Skeletal muscle satellite cell (primary cell): ENCODE data around the gene PROM1.

Experiments
- H3K27me3 ChIP-seq: 2 replicates; pipeline ENCODE4 v1.7.0; 2013; ENCODE audit warnings: low read length; ENCODE audit not compliant: control insufficient read depth, insufficient read depth
- H3K36me3 ChIP-seq: 2 replicates; pipeline ENCODE4 v1.7.0; 2013; ENCODE audit warnings: mild to moderate bottlenecking, control low read depth, low read length; ENCODE audit not compliant: insufficient read depth
- H3K4me1 ChIP-seq: 2 replicates; pipeline ENCODE4 v1.7.0; 2013; ENCODE audit warnings: low read length; ENCODE audit not compliant: control insufficient read depth, insufficient read depth
- H3K4me2 ChIP-seq: 2 replicates; pipeline ENCODE4 v1.7.0; 2013; ENCODE audit warnings: mild to moderate bottlenecking, low read length
- H3K4me3 ChIP-seq: 2 replicates; pipeline ENCODE4 v1.7.0; 2013; ENCODE audit warnings: low read length
- H3K9ac ChIP-seq: 2 replicates; pipeline ENCODE4 v1.7.0; 2013; ENCODE audit warnings: mild to moderate bottlenecking, low read depth, low read length, moderate library complexity
- H3K9me3 ChIP-seq: replicated peaks from 2 replicates; pipeline ENCODE4 v1.7.0; 2013; ENCODE audit warnings: mild to moderate bottlenecking, control low read depth, low read length

Gene PROM1

GRCh38 chr4:16056681-16057385, 27.0 kb downstream of the PROM1 start:
- Histone ChIP-seq H3K4me3 (no peak overlapping the region), H3K9ac (no peak overlapping the region), H3K27me3 (peaks cover 46% of the 10 kb centered on the region), H3K4me1 (no peaks in the 10 kb centered on the region), H3K36me3 (no peaks in the 10 kb centered on the region), H3K4me2 (no peak overlapping the region), H3K9me3 (no peaks in the 10 kb centered on the region)

GRCh38 chr4:16055873-16056272, 27.9 kb downstream of the PROM1 start:
- Histone ChIP-seq H3K36me3 (no peaks in the 10 kb centered on the region), H3K9me3 (no peaks in the 10 kb centered on the region), H3K9ac (no peak overlapping the region), H3K4me1 (no peaks in the 10 kb centered on the region), H3K4me3 (no peak overlapping the region), H3K27me3 (peaks cover 54% of the 10 kb centered on the region), H3K4me2 (no peak overlapping the region)

- H3K9ac ChIP-seq, result no peak overlapping the region
These were observed 28.4 kb downstream of the PROM1 start for GRCh38 chr4:16055471-16055870.

GRCh38 chr4:16052939-16053338, 30.9 kb downstream of the PROM1 start:
- Histone ChIP-seq H3K9me3 (no peaks in the 10 kb centered on the region), H3K27me3 (peaks cover 58% of the 10 kb centered on the region), H3K36me3 (no peaks in the 10 kb centered on the region), H3K4me1 (no peaks in the 10 kb centered on the region), H3K4me2 (no peak overlapping the region), H3K9ac (no peak overlapping the region), H3K4me3 (no peak overlapping the region)

More at GRCh38 chr4:16055471-16055870, 28.4 kb downstream of the PROM1 start:
- no peaks in the 10 kb centered on the region for H3K9me3 ChIP-seq
- no peaks in the 10 kb centered on the region for H3K4me1 ChIP-seq
- peaks cover 57% of the 10 kb centered on the region for H3K27me3 ChIP-seq
- no peaks in the 10 kb centered on the region for H3K36me3 ChIP-seq
- H3K4me3 ChIP-seq, result no peak overlapping the region
- H3K4me2 ChIP-seq, result no peak overlapping the region

GRCh38 chr4:16051980-16052379, 31.8 kb downstream of the PROM1 start:
- H3K27me3 ChIP-seq, result peaks cover 54% of the 10 kb centered on the region
- no peaks in the 10 kb centered on the region for H3K4me1 ChIP-seq
- no peaks in the 10 kb centered on the region for H3K9me3 ChIP-seq
- no peak overlapping the region for H3K4me2 ChIP-seq
- H3K36me3 ChIP-seq, result no peaks in the 10 kb centered on the region
- H3K4me3 ChIP-seq, result no peak overlapping the region
- H3K9ac ChIP-seq, result no peak overlapping the region

GRCh38 chr4:16051132-16051531, 32.7 kb downstream of the PROM1 start:
- peaks cover 51% of the 10 kb centered on the region for H3K27me3 ChIP-seq
- no peak overlapping the region for H3K9ac ChIP-seq
- no peaks in the 10 kb centered on the region for H3K36me3 ChIP-seq

GRCh38 chr4:16050669-16051068, 33.2 kb downstream of the PROM1 start:
- H3K4me2 ChIP-seq, result no peak overlapping the region
- no peaks in the 10 kb centered on the region for H3K9me3 ChIP-seq
- no peak overlapping the region for H3K9ac ChIP-seq
- no peak overlapping the region for H3K4me3 ChIP-seq
- no peaks in the 10 kb centered on the region for H3K4me1 ChIP-seq
- no peaks in the 10 kb centered on the region for H3K36me3 ChIP-seq
- peaks cover 46% of the 10 kb centered on the region for H3K27me3 ChIP-seq

More at GRCh38 chr4:16051132-16051531, 32.7 kb downstream of the PROM1 start:
- H3K4me3 ChIP-seq, result no peak overlapping the region
- no peaks in the 10 kb centered on the region for H3K4me1 ChIP-seq
- no peaks in the 10 kb centered on the region for H3K9me3 ChIP-seq
- no peak overlapping the region for H3K4me2 ChIP-seq

- Histone ChIP-seq H3K4me2 (no peak overlapping the region), H3K9ac (no peak overlapping the region), H3K36me3 (no peaks in the 10 kb centered on the region), H3K27me3 (peaks cover 34% of the 10 kb centered on the region), H3K9me3 (no peaks in the 10 kb centered on the region), H3K4me1 (no peaks in the 10 kb centered on the region), H3K4me3 (no peak overlapping the region)
These were observed 35.0 kb downstream of the PROM1 start for GRCh38 chr4:16048619-16049419.

GRCh38 chr4:16045687-16046086, 38.1 kb downstream of the PROM1 start:
- no peak overlapping the region for H3K9ac ChIP-seq
- no peak overlapping the region for H3K4me3 ChIP-seq
- H3K4me1 ChIP-seq, result no peaks in the 10 kb centered on the region
- peaks cover 15% of the 10 kb centered on the region for H3K27me3 ChIP-seq
- no peak overlapping the region for H3K4me2 ChIP-seq
- H3K9me3 ChIP-seq, result no peaks in the 10 kb centered on the region
- no peaks in the 10 kb centered on the region for H3K36me3 ChIP-seq

- Histone ChIP-seq H3K4me2 (no peak overlapping the region), H3K4me1 (no peaks in the 10 kb centered on the region), H3K9ac (no peak overlapping the region), H3K9me3 (no peaks in the 10 kb centered on the region), H3K36me3 (no peaks in the 10 kb centered on the region), H3K4me3 (no peak overlapping the region), H3K27me3 (peaks cover 11% of the 10 kb centered on the region)
These were observed 40.0 kb downstream of the PROM1 start for GRCh38 chr4:16043642-16044498.

GRCh38 chr4:16039139-16039538, 44.7 kb downstream of the PROM1 start:
- Histone ChIP-seq H3K9me3 (no peaks in the 10 kb centered on the region), H3K4me1 (peaks cover 5% of the 10 kb centered on the region), H3K27me3 (no peaks in the 10 kb centered on the region), H3K36me3 (no peaks in the 10 kb centered on the region), H3K4me3 (no peak overlapping the region), H3K4me2 (no peak overlapping the region), H3K9ac (no peak overlapping the region)
